ENCODE results near the gene ARHGAP4.

- TF ChIP-seq, protein P1, sequence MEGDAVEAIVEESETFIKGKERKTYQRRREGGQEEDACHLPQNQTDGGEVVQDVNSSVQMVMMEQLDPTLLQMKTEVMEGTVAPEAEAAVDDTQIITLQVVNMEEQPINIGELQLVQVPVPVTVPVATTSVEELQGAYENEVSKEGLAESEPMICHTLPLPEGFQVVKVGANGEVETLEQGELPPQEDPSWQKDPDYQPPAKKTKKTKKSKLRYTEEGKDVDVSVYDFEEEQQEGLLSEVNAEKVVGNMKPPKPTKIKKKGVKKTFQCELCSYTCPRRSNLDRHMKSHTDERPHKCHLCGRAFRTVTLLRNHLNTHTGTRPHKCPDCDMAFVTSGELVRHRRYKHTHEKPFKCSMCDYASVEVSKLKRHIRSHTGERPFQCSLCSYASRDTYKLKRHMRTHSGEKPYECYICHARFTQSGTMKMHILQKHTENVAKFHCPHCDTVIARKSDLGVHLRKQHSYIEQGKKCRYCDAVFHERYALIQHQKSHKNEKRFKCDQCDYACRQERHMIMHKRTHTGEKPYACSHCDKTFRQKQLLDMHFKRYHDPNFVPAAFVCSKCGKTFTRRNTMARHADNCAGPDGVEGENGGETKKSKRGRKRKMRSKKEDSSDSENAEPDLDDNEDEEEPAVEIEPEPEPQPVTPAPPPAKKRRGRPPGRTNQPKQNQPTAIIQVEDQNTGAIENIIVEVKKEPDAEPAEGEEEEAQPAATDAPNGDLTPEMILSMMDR (IDR thresholded peaks at IDR 0.05) = peak; percentile 23; the same call in 1 of the 2 replicates
- no peak for TF ChIP-seq ZFX (IDR thresholded peaks at IDR 0.05; ENCODE audit: borderline replicate concordance)
Observed at GRCh38 chrX:153927922-153928760, 2.1 kb upstream of the ARHGAP4 start.
